OCI-M2 (cell line): Measurements from ENCODE around the gene OR12D3.
"Not testable (repeated sequence)": the region's sequence is repeated elsewhere in the genome, so short reads cannot be mapped to it uniquely, and the experiment has no call there.

Source experiments
- DNase-seq: peaks from one replicate; lab custom pipeline; 2025; ENCODE audit not compliant: unreplicated experiment; lab: John Stamatoyannopoulos, UW

OR12D3 gene

DNA sequence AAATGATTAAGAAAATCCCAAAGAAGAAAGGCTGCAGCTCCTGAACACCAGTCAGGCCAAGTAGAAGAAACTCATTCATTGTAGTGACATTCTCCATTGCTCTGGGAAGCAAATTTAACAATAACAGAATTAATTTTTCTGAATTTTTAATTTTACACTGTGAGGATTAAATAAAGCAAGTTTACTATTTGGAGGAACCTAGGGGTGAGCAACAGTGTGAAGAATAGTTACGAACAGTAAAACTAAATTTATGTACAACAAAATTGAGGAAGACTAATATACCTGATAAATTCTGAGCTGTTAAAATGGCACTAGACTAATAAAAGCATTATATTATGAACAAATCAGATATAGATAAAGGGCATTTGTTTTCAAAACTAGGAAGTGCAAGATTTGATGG lies at the start of gene OR12D3:
TSS of gene OR12D3 (minus strand) at position 101 of the 400 bp plus-strand sequence. CDS start at position 97, 4 bp downstream.
- no peak for DNase-seq

DNA sequence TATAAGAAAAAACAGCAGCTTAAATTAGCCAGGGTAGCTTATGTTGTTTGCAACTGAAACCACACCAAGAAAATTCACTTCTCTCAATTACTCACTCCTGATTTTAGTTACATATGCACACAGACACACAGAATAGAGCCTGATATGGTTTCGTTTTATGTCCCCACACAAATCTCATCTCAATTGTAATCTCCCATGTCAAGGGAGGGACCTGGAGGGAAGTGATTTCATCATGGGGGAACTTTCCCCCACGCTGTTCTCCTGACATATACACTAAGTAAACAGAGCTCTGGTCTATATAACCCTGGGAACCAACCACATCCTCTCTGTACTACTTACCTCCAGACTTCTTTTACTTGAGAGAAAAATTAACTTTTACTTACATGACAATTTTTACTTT lies 49.5 kb upstream of the OR12D3 start:
- no peak for DNase-seq

DNA sequence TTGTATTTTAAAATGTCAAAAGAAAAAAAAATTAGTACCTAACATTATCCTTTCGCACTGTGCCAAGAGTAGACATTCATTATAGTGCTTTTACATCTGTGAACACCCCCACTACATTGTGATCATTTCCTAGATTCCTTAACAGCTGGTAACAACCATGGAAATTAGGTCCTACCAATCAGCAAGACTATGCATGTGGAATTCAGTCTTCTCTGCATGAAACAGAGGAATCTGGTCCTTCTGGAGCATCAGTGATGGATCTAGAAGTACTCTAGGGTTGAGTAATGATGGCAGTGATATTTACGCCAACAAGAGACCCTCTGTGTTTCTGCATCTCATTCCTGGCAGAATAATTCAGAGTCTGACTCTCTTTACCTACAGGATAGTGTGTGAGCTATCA lies 49.1 kb upstream of the OR12D3 start:
- DNase-seq: no peak

DNA sequence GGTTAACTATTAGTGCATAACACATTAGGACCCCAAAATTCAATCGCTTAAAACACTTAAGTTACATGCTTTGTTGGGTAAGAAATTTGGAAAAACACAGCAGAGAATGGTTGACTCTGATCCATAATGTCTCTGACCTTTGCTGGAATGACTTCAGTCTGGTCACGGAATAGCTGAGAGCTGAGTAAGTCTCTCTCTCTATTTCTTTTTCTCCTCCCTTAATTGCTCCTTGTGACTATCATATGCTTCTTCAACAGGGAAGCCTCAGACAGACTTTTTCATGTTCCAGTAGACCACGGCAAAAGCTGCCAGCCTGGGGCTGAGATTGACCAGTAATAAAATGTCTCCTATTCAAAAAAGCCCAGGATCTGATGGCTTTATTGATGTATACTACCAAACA lies 44.4 kb upstream of the OR12D3 start:
- no peak for DNase-seq

DNA sequence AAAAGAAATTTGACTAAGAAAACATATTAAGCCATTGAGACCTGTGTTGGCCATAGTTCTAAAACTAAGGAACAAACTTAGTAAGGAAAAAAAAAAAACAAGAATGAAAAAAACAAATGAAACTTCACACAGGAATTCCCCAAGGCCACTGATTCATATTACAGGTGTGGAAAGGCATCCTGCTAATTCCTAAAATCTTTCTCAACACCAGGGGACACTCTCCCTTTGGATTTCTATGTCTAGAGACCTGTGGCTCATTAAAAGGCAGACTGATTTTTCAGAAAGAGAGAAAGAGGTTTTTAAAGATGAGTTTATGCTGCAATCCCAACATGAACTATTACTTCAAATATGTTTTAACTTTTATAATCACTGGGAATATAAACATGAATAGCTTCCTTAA lies 39.5 kb upstream of the OR12D3 start, which contains the start of gene OR12D1:
TSS of gene OR12D1 (plus strand) at position 341 of the 400 bp plus-strand sequence.
- no peak for DNase-seq

DNA sequence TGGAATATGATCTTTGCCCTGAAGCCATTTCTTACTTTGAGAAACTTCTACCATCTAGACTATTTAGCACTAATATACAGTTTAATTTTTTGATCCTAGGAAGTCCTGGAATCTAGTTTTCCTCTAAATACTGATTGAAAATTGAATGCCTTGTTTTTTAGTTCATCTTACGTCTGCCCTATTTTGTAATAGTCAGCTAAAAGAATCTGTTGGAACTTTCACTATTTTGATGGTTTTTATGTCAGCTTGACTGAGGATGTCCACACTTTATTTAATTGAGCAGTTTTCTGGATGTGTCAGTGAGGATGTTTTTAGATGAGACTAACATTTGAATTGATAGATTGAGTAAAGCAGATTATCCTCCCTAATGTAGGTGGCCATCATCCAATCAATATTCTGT lies 28.7 kb upstream of the OR12D3 start:
- DNase-seq: no peak

DNA sequence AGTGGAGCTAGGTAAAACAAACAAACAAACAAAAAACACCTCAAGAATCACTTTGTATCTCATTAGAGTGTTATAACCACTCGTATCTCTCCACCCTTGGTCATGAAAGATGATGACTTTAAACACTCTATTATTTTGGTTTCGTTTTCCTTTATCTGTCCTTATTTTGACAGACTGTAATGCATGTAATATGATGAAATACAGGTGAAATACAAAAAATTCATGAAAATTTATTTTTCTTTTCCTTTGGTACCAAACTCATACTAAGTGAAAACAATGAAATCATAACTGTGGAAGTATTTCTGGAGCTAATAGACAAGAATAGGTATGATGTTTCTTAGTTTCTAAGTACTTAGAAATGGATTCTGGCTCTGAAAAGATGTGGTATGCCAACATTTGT lies 24.4 kb upstream of the OR12D3 start:
- DNase-seq: no peak

DNA sequence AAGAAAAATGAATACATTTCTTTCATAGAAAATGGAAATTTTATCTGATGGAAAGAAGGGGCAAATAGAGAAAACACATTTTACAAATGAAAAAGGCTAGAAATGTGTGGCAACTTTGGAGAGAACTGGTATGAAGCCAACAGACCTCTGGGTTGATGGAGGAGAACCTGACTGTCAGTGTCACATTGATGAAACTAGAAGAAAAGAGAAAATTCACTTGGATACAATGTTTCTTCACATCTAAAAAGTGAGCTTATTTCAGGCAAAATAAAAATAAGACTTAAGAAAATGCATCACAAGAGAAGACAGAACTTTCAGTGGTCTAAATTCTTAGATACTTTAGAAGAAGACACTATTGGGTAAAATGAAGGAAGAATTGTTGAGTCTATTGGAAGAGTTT lies 20.2 kb upstream of the OR12D3 start, which contains the start of gene OR12D2:
TSS of gene OR12D2 (plus strand) at position 301 of the 400 bp plus-strand sequence. CDS start 1,069 bp downstream, outside the sequence.
- DNase-seq: no peak

GRCh38 chr6:29388533-29388932 lies 13.4 kb upstream of the OR12D3 start:
- DNase-seq: no peak

- no peak for DNase-seq
Observed at GRCh38 chr6:29376003-29376402, 912 bp upstream of the OR12D3 start.

DNA sequence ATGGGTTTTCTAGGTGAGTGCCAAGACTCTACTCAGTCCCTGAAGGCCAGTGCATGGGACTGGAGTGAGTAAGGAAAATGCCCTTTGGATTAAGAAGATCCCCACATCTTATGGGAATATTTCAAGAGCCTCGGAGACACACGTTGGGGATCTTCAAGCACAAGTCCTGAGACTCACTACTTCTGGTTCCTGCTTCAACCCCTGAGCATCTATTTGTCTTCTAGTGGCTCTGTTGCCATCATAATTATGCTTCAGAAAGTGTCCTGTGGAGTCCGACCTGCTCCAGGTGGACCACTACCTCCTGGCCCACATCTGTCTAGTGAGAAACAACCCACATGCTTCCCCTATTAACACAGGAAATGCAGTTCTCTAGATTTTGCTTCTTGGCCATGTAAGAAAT lies 6.3 kb downstream of the OR12D3 start, which contains the start of gene OR5V1:
TSS of gene OR5V1 (minus strand) at position 101 of the 400 bp plus-strand sequence. CDS start 12,670 bp downstream, outside the sequence.
- no peak for DNase-seq

DNA sequence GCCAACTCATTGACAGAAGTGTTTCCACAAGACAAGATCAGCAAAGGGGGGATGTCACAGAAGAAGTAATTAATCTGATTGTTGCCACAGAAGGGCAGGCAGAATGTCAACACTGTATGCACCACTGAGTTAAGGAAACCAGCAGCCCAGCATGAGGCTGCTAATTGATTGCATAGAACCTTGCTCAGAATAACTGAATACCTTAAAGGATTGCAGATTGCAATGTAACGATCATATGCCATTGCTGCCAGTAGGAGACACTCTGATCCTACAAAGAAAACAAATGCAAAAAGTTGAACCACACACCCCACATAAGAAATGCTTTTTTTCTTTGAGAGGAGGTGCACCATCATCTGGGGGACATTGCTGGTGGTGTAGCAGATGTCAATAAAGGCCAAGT lies 19.5 kb downstream of the OR12D3 start:
- DNase-seq: no peak

GRCh38 chr6:29354980-29355379 lies 20.1 kb downstream of the OR12D3 start:
- DNase-seq: no peak

DNA sequence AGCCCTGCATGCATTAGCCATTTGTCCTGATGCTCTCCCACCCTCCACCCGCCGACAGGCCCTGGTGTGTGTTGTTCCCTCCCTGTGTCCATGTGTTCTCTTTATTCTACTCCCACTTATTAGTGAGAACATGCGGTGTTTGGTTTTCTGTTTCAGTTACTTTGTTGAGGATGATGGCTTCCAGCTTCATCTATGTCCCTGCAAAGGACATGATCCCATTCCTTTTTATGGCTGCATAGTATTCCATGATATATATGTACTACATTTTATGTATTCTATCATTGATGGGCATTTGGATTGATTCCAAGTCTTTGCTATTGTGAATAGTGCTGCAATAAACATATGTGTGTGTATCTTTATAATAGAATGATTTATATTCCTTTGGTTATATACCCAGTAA lies 25.7 kb downstream of the OR12D3 start:
- DNase-seq: not testable (repeated sequence)

GRCh38 chr6:29345380-29345779 lies 29.7 kb downstream of the OR12D3 start:
- no peak for DNase-seq

GRCh38 chr6:29336269-29336668 lies 38.8 kb downstream of the OR12D3 start:
- no peak for DNase-seq

DNA sequence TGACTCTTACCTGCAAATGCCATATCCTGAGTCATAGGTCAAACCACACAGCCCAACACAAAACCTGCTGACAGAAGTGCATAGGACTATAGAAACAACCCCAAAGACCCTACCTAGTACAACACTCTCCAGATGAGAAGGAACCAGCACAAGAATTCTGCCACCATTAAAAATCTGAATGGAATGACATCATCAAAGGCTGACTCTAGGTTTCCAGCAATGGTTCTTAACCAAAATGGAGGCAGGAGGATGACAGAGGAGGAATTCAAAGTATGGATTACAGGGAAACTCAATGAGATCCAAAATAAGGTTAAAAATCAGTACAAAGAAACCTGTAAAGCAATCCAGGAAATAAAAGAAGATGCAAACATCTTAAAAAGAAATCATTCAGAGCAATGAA lies 42.4 kb downstream of the OR12D3 start:
- no peak for DNase-seq

DNA sequence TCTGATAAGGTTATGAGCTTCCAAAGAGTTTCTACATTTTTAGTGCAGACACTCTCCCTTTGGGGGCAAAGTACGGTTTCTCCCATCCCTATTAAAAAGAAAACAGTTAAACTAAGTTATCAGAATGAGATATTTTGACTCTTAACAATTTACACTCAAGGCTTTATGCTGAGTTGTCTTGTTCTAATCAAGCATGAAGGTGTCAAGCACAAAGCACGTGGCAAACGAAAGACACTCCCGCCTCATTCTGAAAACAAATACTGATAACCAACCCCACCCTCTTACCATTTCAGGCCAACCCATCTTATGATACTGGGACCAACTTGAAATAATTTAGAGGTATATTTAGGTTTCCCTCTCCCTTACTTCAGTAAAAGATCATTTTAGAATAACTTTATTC lies 49.3 kb downstream of the OR12D3 start:
- DNase-seq: no peak
